ENCODE results near the gene TMEM158.

The TMEM158 gene

DNA sequence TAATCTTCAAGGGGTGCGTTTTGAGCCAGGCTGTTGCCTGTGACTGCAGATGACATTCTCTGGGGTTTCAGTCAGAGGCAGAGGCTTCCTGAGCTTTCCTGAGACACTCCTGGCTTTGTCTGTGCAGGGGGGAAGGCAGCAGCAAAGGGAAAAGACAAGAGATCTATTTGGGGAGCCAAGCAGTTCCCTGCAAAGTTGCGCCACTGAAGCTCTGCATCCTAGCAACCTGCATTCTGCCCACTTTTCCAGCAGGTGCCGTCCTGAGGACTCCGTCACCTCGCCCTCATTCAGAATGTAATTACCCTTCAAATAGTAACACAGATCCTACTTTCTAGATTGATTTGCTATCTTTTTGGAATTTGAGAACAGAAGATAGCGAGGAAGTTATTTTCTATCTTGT, 1.9 kb upstream of the TMEM158 start:
- no peak for DNase-seq

GRCh38 chr3:45227071-45227820, 1.2 kb upstream of the TMEM158 start:
- no peak for DNase-seq

DNA sequence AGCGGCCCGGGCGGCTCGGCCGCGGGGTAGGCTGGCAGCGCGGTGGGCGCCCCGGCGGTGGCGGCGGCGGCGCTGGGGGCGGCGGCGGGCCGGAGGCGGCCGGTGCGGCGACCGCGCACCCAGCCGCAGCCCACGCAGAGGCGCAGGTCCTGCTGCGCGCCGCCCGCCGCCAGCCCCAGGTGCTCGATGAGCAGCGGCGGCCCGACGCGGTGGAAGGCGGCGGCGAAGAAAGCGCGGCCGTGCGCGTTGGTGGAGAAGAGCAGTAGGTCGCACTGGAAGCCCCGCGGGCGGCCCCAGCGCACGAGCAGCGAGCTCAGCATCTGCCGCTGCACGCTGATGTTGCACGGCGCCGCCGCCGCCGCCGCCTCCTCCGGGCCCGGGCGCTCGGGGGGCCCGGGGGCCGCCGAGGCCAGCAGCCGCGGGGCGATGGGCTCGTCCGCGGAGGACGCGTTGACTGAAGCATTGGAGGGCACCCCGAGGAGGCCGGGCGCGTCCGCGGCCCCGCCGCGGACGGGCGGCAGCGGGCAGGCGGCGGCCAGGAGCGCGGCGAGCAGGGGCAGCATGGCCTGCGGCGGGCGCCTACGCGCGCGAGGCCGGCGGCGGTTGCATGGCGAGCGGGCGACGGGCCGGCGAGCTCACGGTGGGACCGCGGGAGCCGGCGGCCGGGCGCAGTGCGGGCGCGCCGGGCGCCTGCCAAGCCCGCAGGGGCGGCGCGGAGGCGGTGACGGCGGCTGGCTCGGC, 452 bp downstream of the TMEM158 start:
- DNase-seq: no peak

- DNase-seq: no peak
Observed at GRCh38 chr3:45224824-45225464, 1.1 kb downstream of the TMEM158 start.

DNA sequence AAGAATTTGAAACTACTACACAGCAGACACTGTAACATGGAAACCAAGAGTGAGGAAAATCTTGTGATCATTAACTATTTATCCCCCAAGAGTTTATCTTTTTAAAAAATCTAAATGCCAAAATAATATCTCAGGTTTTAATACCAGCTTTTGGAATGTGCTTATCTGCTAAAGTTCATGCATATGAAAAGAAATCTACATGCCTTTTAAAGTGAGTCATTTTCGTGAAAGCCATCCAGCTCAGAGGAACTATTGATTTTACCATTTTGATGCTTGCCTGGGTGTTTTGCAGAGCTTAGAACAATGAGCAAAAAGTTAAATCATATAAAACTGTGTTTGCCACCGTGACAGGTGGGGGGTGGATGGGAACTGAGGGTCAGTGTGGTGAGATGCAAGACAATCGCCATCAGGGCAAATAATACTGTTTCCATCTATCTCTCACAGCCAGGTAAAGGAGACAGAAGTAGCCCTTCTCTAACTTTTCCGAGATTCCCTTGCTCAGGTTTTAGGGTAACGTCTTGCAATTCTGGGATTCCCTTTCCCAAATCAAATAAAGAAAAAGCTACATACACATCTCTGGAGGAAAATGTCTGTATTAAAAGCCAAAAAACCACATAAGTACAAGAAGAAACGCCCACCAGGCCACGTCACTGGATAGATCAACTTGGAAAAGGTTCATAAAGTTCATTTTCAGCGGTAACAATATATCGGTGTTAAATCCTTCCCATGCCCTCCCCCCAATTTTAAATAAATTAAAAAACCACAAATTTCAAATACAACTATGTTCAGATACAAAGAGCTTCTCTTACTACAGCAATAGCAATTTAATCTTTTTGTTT, 2.0 kb downstream of the TMEM158 start:
- no peak for DNase-seq

- no peak for DNase-seq
Observed at GRCh38 chr3:45219694-45220093, 6.4 kb downstream of the TMEM158 start.

DNA sequence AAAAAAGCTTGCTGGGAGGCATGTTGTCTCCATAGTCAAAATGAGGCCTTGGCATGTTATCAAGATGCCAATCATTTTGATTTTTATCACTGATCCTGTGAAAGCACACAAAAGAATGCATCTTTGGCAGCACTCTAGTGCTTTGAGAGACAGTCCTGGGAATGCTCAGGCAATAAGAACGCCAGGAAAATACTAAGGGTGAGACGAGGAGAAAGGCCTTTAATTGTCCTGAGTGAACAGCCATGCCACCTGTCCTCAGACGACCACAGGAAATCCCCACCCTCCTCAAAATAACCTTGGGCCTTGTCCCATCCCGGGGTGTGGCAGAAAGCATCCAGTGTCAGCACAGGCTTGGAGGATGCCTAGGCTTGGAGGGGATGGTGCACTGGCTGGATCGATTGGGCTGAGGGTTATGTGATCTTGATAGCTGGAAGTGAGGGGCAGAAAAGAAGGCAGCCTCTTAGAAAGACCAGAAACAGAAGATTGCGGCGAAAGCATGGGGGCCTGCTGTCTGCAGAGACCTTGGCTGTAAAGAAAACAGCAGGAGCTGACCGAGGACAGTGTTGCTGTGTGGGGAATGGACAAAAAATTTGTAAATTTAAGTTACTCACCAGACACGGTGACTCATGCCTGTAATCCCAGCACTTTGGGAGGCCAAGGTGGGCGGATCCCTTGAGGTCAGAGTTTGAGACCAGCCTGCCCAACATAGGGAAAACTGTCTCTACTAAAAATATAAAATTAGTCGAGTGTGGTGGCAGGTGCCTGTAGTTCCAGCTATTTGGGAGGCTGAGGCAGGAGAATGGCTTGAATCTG, 7.3 kb downstream of the TMEM158 start:
- no peak for DNase-seq

DNA sequence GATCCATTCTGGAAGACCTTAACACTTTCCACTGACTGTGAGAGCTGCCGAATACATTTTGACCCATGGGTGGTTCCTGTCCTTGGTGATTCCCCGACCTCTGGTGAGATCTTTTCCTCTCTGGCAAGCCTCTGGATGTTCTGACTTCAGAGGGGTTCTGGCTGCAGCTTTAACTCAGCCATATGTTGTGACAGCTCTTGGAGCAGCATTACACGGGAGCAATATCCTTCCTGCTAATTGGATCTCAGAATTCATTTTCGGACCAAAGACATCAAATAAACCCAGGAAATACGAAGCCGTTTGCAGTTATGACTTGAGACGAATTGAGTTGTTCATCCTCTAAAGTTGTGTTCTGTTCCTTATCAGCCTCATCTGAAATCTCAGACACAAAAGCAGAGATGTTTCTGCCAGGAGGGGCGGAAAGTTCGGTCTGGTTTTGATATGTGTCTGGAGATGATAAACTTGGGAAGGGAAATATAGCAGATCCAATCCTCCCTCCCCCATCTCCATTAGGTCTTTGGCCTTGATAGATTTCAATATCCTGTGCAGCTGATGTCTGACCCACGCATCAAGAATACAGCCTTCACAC, 10.0 kb downstream of the TMEM158 start:
- DNase-seq: no peak

- no peak for DNase-seq
Observed at GRCh38 chr3:45215466-45215865, 10.6 kb downstream of the TMEM158 start.

GRCh38 chr3:45214061-45214680, 11.9 kb downstream of the TMEM158 start:
- no peak for DNase-seq

GRCh38 chr3:45212095-45212468, 14.0 kb downstream of the TMEM158 start:
- DNase-seq: no peak

DNA sequence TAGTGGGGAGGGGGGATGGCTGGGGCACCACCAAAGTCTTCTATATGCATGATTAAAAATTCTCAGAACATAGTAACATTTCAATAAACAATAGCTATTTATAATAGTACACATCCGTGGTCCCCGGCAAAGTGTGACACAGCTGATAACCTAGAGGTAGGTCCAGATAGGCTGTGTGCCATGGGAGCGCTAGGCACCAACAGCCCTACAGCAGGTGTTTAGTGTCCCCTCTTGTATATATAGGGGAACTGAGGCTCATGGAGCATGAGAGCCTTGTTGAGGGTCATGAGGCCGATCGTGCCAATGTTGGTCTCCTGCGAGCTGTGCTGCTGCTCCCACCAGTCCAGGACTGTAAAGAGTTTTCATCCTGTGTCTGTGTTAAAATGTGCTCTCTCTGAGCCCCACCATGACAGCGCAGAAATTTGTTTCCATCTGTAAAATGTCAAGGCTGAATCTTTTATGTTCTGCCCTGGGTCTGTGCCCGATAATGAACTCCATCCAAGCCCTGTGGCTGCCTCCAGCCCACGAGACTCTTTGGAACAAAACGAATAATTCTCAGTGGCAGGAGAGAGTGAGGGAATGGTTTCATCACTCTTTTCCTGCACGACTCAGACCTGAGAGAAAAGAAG, 14.5 kb downstream of the TMEM158 start:
- no peak for DNase-seq

DNA sequence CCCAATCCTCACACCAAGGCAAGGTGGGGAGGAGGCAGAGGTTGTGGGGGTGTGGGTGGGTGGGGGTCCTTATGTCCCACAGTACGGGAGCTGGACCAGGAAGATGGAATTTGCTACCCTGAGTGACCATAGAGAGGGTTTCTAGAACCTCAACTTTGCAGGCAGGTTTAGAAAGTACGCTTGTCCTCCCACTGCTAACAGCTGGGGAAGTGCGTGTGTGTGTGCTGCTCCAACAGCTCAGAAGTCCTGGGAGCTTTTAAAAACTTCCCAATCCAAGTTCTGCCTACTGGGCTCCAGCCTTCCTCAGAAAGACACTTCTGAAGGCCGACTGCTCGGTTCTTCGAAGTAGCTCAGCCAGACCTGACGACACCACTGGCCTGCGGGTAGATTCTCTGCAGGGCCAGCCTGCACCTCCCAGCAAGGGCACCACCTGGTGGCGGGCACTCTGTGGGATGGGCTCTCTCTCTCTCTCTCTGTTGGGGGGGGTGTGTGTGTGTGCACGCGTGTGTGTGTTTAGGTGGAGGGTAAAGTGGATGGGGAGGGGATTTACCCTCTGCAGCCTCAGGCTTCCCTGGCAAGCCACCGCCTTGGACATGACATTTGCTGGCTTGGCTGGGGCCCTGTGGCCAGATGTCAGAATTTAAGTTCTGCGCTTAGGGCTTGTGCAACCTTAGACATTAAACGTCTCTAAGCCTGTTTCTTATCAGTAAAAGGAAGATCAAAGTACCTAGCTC, 15.6 kb downstream of the TMEM158 start:
- DNase-seq: no peak

- DNase-seq: no peak
Observed at GRCh38 chr3:45209526-45209925, 16.6 kb downstream of the TMEM158 start.

DNA sequence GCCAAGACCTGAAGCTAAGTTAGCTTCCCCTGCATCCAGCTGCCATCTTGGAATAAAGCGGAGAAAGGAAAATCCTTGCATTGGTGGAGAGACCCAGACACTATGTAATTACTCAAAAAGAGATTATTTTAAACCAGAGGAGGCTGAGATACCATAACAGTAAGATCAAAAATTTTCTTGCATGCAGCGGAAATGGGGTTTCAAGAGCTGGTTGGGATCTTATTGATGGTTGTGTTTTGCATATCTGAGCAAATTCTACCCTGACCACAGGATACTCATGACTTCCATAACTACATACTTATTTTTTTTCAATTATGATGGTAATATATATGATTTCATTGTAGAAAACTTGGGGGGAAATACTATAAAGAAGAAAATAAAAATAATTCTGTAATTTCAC, 17.5 kb downstream of the TMEM158 start:
- DNase-seq: no peak

DNA sequence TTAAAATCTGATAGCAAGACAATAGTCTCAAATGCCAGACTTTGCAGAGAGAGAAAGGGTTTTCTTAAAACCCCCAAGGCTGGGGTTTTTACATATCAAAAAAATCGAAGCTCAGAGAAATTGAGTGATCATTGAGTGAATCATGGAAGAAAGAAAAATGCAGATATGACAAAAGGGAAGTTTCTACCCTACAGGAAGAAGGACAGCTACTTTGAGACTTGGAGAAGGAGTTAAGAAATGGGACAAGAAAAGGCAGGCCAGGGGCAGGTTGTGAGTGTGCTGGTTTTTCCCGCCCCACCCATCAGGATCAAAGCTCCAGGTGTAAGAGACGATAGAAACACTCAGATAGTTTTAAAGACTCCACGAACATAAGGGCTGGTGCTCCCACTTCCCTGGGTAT, 18.6 kb downstream of the TMEM158 start:
- DNase-seq: no peak

- DNase-seq: no peak
Observed at GRCh38 chr3:45205126-45205525, 21.0 kb downstream of the TMEM158 start.

DNA sequence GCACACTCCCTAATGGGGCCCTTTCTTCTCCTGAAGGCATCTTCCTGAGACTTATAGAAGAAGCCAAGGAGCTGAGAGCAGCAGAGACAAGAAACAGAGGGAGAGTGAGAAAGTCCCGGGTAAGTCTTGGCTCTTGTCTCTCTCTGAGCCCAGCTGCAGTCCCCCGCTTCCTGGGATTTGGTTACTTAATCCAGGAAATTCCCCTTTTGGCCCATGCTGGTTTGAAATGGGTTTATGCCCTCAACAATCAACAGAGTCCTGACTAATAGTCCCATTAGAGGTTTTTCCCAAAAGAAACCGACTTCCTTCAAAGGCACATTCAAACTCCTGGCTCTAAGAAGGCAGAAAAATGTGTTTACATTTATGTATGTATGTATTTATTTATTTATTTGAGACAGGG, 22.0 kb downstream of the TMEM158 start:
- DNase-seq: no peak

DNA sequence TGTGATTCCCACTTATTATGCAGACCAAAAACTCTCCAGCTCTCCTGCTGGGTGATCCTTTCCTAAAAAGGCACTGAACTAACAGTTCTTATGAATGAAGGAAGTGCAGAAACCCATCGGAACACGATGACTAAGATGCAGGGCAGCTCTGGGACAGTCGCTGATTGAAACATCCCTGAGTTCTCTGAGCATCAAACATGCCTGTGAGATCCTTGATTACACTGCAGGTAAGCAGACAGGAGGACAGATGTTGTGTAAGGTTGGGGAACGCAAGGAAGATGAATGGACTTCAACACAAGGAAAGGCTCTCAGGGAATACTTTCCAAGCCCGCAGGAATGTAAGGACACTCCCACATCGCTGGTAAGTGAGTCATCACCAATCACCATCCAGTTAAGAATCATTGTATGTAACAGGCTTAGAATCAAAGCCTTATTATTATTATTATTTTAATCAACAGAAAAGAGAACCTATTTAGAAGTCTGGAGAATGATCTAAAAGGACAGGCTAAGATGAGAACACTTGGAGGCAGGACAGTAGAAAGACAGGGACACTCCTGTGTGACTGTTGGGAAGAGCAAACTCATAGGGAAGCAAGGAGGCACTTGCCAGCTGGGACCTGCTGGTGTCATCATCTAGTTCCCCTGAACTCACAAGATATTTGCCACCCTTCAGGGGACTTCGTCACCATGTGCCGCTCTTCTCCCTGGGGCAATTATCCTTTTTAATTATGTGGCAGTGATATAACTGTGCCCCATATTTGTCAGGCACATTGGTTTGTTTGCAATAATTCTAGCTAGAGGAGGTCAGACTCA, 26.0 kb downstream of the TMEM158 start:
- DNase-seq: no peak

All from cortex of kidney (tissue), 1 donor.